ENCODE results near the gene SOX10.

Gene SOX10

DNA sequence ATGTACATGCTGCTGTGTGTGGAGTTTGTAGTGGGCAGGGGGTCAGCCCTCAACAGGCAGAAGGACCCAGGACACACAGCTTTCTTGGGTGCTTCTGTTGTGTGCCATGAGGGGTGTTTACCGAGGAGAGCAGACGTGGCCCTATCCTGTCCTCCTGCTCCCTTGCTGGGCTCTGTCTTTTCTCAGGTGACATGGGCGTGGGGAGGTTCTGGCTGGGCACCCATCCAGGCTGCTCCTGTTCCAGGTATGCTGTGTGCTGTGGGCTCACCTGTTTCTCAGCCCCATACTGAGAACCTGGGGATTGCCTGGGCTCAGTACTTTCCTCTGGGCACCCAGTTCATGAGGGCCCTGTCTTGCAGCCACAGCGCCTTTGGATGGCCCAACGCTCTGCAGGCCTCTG is 55.0 kb downstream of the SOX10 start:
- no peak for DNase-seq

DNA sequence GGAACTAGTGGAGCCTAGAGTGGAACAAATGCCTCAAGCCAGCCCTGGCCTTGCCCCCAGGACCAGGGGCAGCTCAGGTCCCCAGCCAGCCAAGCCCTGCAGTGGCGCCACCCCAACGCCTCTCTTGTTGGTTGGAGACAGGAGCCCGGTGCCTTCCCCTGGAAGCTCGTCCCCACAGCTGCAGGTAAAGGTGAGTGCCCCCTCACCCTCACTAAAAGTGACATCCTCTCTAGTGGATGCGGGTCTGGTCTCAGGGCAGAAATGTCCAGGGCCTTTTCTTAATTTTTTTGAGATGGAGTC is 56.8 kb downstream of the SOX10 start:
- DNase-seq: no peak

DNA sequence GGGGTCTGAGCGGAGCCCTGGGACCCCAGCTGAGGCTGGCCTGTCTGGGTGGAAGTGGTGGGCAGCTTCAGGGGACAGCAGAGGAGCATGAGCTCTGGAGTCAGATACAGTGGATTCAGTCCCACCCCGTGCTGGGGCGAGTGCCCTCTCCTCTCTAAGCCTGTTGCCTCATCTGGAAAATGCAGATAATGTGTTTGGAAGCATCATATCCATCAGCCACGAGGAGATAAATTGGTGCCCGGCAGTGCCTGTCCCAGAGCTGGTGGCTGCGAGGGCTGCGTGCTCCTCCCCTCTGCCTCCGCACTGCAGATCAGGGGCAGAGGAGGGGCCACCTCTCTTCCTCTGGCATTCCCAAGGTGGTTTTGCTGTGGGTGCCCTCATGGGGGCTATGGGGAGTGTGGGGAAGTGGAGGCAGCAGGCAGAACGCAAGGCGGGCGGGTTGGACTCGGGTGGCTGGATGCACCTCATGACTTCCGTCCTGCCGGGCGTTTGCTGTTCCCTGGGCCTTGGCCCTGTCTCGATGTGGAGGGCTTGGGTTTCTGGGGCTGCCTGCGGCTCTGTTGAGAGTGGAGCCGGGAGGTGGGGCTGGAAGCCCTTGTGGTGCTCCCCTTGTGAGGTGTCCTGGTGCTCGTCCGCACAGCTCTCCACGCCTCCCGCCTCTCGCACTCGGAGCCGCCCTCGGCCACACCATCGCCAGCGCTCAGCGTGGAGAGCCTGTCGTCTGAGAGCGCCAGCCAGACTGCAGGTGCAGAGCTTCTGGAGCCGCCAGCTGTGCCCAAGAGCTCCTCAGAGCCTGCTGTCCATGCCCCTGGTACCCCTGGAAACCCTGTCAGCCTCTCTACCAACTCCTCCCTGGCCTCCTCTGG is 57.4 kb downstream of the SOX10 start:
- no peak for DNase-seq

DNA sequence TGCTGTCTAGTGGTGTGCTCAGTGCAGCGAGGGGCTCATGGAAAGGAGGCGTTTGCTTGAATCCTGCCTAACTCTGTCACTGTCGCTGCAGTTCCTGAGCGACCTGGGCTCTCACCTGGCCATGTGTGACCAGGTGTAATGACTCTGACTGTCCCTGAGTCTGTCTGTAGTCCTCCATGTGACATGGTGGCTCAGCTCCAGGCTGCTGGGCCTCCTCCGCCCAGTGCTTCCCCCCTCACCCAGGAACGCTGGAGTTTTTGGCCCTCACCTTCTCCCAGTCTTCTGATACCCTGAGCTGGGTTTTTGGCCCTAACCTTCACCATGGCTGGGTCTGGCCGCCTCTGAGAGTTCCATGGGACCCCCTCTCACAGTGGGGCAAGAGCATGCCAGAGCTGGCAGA is 58.0 kb downstream of the SOX10 start:
- DNase-seq: no peak

DNA sequence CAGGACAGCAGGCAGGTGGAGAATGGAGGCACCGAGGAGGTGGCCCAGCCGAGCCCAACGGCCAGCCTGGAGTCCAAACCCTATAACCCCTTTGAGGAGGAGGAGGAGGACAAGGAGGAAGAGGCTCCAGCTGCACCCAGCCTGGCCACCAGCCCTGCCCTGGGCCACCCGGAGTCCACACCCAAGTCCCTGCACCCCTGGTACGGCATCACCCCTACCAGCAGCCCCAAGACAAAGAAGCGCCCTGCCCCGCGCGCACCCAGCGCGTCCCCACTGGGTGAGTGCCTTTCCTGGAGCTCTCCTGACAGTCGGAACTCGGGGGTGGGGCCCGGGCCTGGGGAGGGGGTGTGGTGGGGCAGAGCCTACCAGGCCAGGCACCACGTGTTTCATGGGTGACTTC is 58.6 kb downstream of the SOX10 start:
- no peak for DNase-seq

DNA sequence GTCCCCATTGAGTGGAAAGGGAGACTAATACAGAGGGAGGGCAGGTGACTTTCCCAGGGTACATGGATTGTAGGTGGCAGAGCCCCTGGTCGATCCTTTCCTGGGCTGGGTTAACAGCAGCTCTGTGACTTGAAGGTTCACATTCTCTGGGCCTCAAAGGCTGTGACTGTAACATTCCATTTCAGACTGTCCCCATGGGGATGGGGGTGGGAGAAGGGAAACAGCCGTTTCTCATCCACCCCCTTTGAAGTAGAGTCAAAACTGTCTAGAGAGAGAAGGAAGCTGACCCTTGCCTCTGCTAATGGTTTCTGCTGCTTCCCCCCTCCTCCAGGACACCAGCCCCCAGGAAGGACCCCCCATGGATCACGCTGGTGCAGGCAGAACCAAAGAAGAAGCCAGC is 59.0 kb downstream of the SOX10 start:
- no peak for DNase-seq

DNA sequence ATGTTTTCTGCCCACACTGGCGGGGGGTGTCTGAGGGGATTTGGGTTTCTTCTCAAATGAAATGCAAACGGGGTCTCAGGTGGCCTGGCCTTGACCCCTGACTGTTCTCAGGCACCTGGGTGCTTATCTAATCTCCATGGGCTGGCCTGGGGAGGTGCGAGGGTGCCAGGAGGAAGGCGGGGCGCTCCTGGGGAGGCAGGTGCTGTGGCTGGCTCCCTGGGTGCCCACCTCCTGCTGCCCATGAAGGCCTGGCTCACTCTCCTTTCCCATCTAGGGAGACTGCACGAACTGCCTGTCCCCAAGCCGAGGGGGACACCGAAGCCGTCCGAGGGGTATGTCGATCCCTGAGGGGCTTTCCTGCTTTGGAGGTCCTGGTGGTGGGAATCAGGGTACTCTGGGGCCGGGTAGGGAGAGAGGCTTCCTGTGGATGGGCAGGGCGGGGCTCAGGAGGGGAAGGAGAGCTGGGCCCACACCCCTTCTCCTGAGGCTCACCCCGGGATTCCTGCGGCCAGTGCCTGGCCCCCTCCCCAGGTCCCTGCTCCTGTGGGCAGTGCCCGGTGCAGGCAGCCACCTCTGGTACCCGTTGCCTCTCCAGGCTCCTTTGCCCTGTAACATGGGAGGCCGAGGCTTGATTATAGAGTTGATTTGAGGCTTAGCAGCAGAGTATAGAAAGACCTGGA is 59.8 kb downstream of the SOX10 start:
- DNase-seq: no peak

DNA sequence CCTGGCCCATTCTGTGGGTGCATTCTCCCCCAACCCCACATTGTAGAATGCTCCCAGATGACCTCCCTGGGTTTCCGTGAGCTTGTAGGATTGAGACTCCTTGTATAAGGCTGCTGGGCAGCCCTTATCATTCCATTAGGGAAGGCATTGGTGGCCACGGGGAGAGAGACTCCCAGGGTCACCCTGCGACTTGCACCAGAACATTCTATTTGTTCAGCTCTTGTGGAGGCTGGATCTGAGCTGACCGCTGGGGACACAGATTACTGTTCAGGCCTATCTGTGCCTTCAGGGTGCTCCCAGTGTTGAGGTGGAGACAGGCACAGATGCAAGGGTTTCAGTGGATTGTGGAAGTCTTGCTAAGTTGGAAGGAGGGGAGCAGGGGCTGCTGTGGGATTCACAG is 60.4 kb downstream of the SOX10 start:
- DNase-seq: no peak
